ENCODE measurements around the gene BRWD1.

BRWD1 gene

DNA sequence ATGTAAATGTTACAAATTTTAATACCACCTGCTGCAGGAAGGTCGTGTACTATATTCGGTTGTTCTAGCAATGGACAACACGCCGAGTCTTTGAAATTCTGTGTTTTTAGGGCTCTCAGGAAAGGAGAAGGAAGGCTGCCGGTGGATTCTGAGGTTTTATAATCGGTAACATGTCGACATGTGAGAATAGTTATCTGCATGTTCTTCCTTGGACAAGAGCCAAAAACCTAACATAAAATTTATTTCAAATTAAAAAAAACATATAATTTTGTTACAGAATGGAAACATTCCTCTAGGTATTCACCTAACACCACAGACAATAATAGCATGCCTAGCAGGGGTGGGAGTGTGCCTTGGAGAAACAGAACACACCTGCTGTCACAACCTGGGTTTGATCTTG lies 135.0 kb downstream of the BRWD1 start:
- peaks cover 18% of the 10 kb centered on the region for H3K4me1 ChIP-seq (ENCODE audit: low read depth, poor library complexity, severe bottlenecking)

DNA sequence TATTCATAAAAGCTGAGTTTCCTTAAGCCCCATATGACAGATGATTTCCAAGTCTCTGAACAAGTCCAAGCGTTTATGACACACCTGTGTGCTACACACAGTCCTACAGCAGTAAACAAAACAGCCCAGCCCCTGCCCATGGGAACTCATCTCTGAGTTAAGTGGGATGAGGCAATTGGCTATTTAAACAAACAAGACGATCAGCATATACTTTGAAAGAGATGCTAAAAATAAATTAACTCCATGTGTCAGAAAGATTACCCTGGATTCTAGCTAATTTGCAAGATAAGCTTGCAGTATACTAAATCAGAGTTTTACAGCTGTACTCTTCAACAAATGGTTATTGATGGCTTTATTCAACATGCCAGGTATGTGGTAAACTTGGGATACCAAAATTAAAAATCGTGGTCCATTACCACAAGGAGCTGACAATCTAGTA lies 137.1 kb downstream of the BRWD1 start:
- H3K4me3 ChIP-seq (IDR thresholded peaks at IDR 0.05; ENCODE audit: insufficient read depth, low read depth, low read length), result no peak overlapping the region
- no peak overlapping the region for H3K4me2 ChIP-seq
- H4K20me1 ChIP-seq (ENCODE audit: insufficient read depth), result no peaks in the 10 kb centered on the region; the same call in 1 of the 2 replicates
- peaks cover 15% of the 10 kb centered on the region; the same call in 1 of the 2 replicates for H3K79me2 ChIP-seq (ENCODE audit: insufficient read depth, low read depth)
- no peaks in the 10 kb centered on the region for H3K36me3 ChIP-seq (ENCODE audit: insufficient read depth)
- TF ChIP-seq, protein P1, sequence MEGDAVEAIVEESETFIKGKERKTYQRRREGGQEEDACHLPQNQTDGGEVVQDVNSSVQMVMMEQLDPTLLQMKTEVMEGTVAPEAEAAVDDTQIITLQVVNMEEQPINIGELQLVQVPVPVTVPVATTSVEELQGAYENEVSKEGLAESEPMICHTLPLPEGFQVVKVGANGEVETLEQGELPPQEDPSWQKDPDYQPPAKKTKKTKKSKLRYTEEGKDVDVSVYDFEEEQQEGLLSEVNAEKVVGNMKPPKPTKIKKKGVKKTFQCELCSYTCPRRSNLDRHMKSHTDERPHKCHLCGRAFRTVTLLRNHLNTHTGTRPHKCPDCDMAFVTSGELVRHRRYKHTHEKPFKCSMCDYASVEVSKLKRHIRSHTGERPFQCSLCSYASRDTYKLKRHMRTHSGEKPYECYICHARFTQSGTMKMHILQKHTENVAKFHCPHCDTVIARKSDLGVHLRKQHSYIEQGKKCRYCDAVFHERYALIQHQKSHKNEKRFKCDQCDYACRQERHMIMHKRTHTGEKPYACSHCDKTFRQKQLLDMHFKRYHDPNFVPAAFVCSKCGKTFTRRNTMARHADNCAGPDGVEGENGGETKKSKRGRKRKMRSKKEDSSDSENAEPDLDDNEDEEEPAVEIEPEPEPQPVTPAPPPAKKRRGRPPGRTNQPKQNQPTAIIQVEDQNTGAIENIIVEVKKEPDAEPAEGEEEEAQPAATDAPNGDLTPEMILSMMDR (conservative IDR thresholded peaks at IDR 0.05; ENCODE audit: low read depth, low read length), result no peak
- H2AFZ ChIP-seq (ENCODE audit: low read depth), result no peak overlapping the region
- H3K4me1 ChIP-seq (ENCODE audit: low read depth, poor library complexity, severe bottlenecking), result peaks cover 8% of the 10 kb centered on the region
- H3K27me3 ChIP-seq (ENCODE audit: insufficient read depth, low read depth), result no peaks in the 10 kb centered on the region
- H3K27ac ChIP-seq, result no peak overlapping the region
- H3K9ac ChIP-seq, result no peak overlapping the region

More for the DNA sequence above, 135.0 kb downstream of the BRWD1 start:
- TF ChIP-seq, protein P1 (conservative IDR thresholded peaks at IDR 0.05; ENCODE audit: low read depth, low read length), result no peak
- Histone ChIP-seq H4K20me1 (ENCODE audit: insufficient read depth) (no peaks in the 10 kb centered on the region; the same call in 1 of the 2 replicates), H3K9ac (no peak overlapping the region), H3K4me2 (no peak overlapping the region), H2AFZ (ENCODE audit: low read depth) (no peak overlapping the region), H3K79me2 (ENCODE audit: insufficient read depth, low read depth) (peaks cover 32% of the 10 kb centered on the region), H3K4me3 (IDR thresholded peaks at IDR 0.05; ENCODE audit: insufficient read depth, low read depth, low read length) (no peak overlapping the region), H3K27me3 (ENCODE audit: insufficient read depth, low read depth) (no peaks in the 10 kb centered on the region), H3K36me3 (ENCODE audit: insufficient read depth) (no peaks in the 10 kb centered on the region), H3K27ac (no peak overlapping the region)

DNA sequence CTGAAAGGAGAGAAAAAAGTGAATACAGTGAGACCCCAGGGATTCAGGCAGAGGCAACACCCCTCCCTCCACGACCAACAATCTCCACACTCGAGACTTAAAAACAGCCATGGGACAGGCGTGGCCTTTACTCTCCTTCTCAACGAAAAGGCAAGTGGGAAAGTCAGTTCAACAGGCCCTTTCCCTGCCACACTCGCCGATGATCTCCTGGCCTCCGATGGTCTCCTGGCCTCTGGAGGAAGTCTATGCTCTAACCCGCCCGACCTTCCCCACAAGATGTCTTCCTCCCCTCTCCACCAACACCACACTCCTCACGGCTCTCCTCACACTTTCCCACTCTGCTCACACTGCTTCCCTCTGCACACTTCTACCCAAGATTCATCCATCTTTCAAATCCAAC lies 137.8 kb downstream of the BRWD1 start:
- TF ChIP-seq, protein P1 (conservative IDR thresholded peaks at IDR 0.05; ENCODE audit: low read depth, low read length), result no peak

DNA sequence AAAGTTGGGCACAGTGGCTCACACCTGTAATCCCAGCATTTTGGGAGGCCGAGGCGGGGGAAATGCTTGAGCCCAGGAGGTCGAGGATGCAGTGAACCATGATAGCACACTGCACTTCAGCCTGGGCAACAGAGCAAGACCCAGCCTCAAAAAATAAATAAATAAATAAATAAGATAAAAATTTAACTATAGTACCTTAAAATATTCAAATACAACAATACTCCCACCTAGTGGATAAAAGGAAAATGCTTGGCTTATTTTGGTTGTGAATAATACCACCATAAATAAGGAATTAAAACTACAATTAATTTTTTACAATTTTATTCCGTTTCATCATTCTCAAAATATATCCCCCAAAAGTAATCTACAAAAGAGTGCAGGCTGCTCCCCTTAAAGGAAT lies 138.3 kb downstream of the BRWD1 start:
- Histone ChIP-seq H2AFZ (ENCODE audit: low read depth) (no peak overlapping the region), H3K27ac (no peak overlapping the region), H3K9ac (no peak overlapping the region), H3K27me3 (ENCODE audit: insufficient read depth, low read depth) (no peaks in the 10 kb centered on the region), H3K4me2 (no peak overlapping the region), H3K4me1 (ENCODE audit: low read depth, poor library complexity, severe bottlenecking) (no peaks in the 10 kb centered on the region), H4K20me1 (ENCODE audit: insufficient read depth) (no peaks in the 10 kb centered on the region; the same call in 1 of the 2 replicates), H3K36me3 (ENCODE audit: insufficient read depth) (no peaks in the 10 kb centered on the region), H3K4me3 (IDR thresholded peaks at IDR 0.05; ENCODE audit: insufficient read depth, low read depth, low read length) (no peak overlapping the region), H3K79me2 (ENCODE audit: insufficient read depth, low read depth) (peaks cover 6% of the 10 kb centered on the region; the same call in 1 of the 2 replicates)
- TF ChIP-seq, protein P1 (conservative IDR thresholded peaks at IDR 0.05; ENCODE audit: low read depth, low read length), result peak; percentile 16; the same call in 1 of the 2 replicates

More for the DNA sequence above, 137.8 kb downstream of the BRWD1 start:
- H3K4me1 ChIP-seq (ENCODE audit: low read depth, poor library complexity, severe bottlenecking), result peaks cover 2% of the 10 kb centered on the region
- H2AFZ ChIP-seq (ENCODE audit: low read depth), result no peak overlapping the region
- no peak overlapping the region for H3K4me2 ChIP-seq
- no peak overlapping the region for H3K9ac ChIP-seq
- no peak overlapping the region for H3K27ac ChIP-seq
- no peaks in the 10 kb centered on the region for H3K27me3 ChIP-seq (ENCODE audit: insufficient read depth, low read depth)
- H3K36me3 ChIP-seq (ENCODE audit: insufficient read depth), result no peaks in the 10 kb centered on the region
- no peaks in the 10 kb centered on the region; the same call in 1 of the 2 replicates for H4K20me1 ChIP-seq (ENCODE audit: insufficient read depth)
- H3K4me3 ChIP-seq (IDR thresholded peaks at IDR 0.05; ENCODE audit: insufficient read depth, low read depth, low read length), result no peak overlapping the region
- peaks cover 9% of the 10 kb centered on the region; the same call in 1 of the 2 replicates for H3K79me2 ChIP-seq (ENCODE audit: insufficient read depth, low read depth)

Measured in KMS-11 (cell line).